Measurements from ENCODE around the gene ETFA. TPM values are rescaled to one million over a fixed set of nuclear protein-coding genes. Genes with fewer than 3 reads are reported as not detected.

The ETFA gene
- total RNA-seq, 2 experiments from 2014 or later, result 108 to 111 TPM

DNA sequence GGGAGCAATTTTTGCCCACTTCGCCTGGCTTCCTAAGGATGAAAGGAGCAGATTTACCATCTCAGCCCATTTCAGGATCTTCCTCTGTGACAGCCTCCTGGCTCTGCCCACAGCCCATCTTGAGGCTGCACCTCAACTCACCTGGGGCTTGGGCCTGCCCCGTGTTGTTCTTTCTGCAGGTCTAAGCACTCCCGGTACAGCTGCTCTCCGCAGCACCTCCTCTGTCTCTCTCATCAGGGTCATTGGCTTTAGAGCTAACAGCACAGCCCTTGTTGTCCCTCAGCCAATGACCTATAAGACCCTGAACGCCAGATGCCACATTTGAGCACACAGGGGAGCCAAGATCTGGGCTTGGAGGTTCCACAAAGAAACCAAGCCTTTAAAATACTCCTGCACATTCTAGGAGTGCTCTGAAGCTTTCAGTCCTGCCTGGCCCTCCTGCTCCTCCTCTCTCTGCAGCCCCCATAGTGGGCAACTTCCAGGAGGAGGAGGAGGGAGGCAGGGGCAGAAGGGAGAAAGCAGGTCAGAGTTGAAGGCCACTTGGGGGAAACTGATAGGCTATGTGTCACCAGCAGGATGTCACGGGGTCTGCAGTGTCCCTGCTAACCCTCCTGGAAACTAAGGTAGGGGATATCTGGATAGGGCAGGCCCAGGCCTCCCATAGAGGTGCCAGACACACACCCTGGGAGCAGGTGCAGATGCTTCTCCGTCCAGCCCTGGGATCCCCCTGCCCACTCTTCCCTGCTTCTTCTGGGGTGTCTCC, 115.6 kb downstream of the ETFA start:
- H3K4me1 Mint-ChIP-seq (ENCODE audit: low read depth), result peaks cover 10% of the 10 kb centered on the region
- peaks cover 3% of the 10 kb centered on the region for H3K27me3 Mint-ChIP-seq (ENCODE audit: low read depth)
- no peak overlapping the region for H3K27ac Mint-ChIP-seq
- H3K36me3 Mint-ChIP-seq (ENCODE audit: low read depth), result no peaks in the 10 kb centered on the region
- H3K4me3 Mint-ChIP-seq, result no peak overlapping the region
- ChIA-PET POLR2A (no interaction called here), CTCF (interaction anchor here (1.4 kb wide), 1 partner anchor 14 kb away, joined by 3 read pairs; no protein-coding TSS in a partner anchor)
- H3K9me3 Mint-ChIP-seq (ENCODE audit: insufficient read depth), result no peaks in the 10 kb centered on the region
- no peak for DNase-seq
- no peak for ATAC-seq

DNA sequence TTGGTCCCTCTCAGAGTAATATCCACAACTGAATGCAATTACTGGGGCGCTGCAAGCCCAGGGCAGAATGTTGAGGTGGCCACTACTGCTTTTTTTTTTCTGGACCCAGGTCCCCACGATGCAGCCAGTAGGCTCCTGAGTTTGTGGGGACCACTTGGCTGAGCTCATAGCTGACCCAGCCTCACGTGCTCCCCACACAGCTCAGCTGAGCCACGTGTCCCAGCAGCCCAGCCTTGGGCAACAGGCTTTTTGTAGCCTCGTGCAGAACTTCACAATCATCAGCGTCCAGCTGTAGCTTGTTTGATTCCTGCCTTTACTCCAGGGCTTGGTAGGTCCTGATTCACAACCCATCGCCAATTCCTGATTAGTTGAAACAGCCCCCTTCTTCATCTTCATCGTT, 117.3 kb downstream of the ETFA start:
- ATAC-seq (no peak), DNase-seq (no peak)
- Mint-ChIP-seq H3K4me1 (ENCODE audit: low read depth) (peaks cover 17% of the 10 kb centered on the region), H3K27me3 (ENCODE audit: low read depth) (peaks cover 12% of the 10 kb centered on the region), H3K9me3 (ENCODE audit: insufficient read depth) (no peaks in the 10 kb centered on the region), H3K36me3 (ENCODE audit: low read depth) (no peaks in the 10 kb centered on the region), H3K4me3 (no peak overlapping the region), H3K27ac (no peak overlapping the region)
- ChIA-PET CTCF (interaction anchor here (1.0 kb wide), 1 partner anchor 8 kb away, joined by 3 read pairs; no protein-coding TSS in a partner anchor), POLR2A (no interaction called here)

DNA sequence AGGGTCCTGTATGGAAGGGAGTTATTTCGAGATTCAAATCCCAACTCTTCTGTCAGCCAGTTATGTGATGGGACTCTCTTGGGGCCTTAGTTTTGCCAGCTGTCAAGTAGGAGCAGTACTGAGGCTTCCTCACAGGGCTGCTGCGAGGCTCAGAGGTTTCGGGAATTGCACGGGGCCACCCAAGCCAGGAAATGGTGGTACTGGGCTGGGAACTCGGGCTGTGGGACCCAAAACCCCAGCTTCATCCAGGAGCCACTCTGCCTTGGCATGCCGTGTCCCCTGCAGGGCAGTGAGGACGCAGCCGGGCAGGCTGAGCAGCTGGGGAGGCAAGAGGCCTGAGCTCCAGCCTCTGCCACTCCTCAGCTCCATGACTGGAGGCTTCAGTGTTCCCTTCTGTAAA, 118.6 kb downstream of the ETFA start:
- Mint-ChIP-seq H3K36me3 (ENCODE audit: low read depth) (no peaks in the 10 kb centered on the region), H3K4me3 (no peak overlapping the region), H3K27me3 (ENCODE audit: low read depth) (peaks cover 16% of the 10 kb centered on the region), H3K9me3 (ENCODE audit: insufficient read depth) (no peaks in the 10 kb centered on the region), H3K27ac (no peak overlapping the region), H3K4me1 (ENCODE audit: low read depth) (peaks cover 17% of the 10 kb centered on the region)
- ChIA-PET POLR2A (no interaction called here), CTCF (interaction anchor here (1.4 to 2.0 kb wide), 2 partner anchors 42 to 46 kb away, joined by 5 to 6 read pairs; no protein-coding TSS in a partner anchor)
- DNase-seq (no peak), ATAC-seq (no peak)

DNA sequence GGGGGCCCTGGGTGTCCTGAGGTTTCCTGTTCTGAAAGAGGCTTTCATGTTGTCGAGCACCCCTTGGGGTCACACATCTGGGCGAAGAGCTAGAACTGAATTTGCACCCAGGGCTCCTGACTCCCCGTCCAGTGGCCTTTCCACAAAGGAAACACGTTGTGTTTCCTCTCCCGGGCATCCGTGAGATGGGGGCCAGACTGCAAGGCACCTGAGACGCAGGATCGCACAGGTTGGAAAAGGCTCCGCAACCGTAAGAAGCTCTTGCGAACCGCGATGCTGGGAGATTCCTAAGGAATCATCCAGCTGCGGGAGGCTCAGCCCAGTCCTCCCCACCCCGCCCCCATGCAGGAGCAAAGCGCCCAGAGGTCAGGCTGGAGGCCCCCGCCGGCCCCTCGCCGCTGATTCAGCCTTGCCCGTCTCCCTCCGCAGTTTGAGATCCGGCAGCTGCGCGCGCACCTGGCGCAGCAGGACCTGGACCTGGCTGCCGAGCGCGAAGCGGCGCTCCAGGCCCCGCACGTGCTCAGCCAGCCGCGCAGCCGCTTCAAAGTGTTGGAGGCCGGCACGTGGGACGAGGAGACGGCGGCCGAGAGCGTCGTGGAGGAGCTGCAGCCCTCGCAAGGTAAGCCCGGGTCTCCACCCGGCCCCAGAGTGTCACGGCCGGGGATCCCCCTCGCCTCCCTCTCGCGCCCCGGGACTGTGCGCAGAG, 119.6 kb downstream of the ETFA start:
- ChIA-PET CTCF (interaction anchor here (0.7 to 2.2 kb wide), 18 partner anchors 9 to 674 kb away, joined by 3 to 8 read pairs (median 4); partner anchors contain the start of gene TMEM266), POLR2A (interaction anchor here (0.5 kb wide), 1 partner anchor 1650 kb away, joined by 3 read pairs; no protein-coding TSS in a partner anchor)
- Mint-ChIP-seq H3K9me3 (ENCODE audit: insufficient read depth) (no peaks in the 10 kb centered on the region), H3K27me3 (ENCODE audit: low read depth) (peaks cover 16% of the 10 kb centered on the region), H3K4me3 (no peak overlapping the region), H3K27ac (no peak overlapping the region), H3K36me3 (ENCODE audit: low read depth) (no peaks in the 10 kb centered on the region), H3K4me1 (ENCODE audit: low read depth) (peaks cover 17% of the 10 kb centered on the region)
- DNase-seq (no peak), ATAC-seq (no peak)

DNA sequence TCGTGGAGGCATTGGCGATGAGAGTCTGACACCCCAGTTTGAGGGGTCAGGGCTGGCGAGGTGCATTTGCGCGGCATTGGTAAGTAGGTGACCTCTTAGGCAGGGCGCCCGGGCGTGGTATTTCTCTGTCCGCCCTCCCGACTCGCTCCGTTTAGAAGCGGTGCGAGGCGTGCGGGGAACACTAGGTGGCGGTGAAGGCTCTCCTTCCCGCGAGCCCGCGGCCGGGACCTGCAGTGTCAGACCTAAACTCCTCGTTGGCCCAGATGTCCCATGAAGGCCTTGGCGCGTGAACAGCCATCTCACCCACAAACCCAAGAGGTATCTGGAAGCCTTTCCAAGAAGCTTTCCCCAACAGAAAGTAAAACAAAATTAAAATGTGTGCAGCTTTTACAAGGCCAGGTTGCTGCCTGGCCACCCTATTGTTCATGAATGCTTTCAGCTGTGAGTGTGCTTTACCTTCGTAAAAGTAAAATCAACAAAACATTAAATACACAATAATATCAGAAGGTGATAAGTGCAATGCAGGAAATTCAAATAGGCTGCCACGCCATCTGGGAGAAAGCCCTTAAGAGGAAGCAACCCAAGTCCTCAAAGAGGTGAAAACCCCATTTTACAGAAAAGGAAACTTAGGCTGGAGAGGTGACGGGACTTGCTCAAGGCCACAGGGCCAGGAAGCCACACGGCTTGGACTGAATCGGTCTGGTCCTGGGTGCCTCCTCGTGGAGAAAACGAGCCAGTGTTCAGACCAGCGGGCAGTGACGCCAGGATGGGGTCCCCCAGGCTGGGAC, 120.3 kb downstream of the ETFA start:
- peak overlapping the region; percentile 34 for H3K4me3 Mint-ChIP-seq
- POLR2A ChIA-PET, result interaction anchor here (0.5 kb wide), 1 partner anchor 1649 kb away, joined by 3 read pairs; no protein-coding TSS in a partner anchor
- peaks cover 17% of the 10 kb centered on the region for H3K4me1 Mint-ChIP-seq (ENCODE audit: low read depth)
- H3K9me3 Mint-ChIP-seq (ENCODE audit: insufficient read depth), result no peaks in the 10 kb centered on the region
- no peak overlapping the region for H3K27ac Mint-ChIP-seq
- no peaks in the 10 kb centered on the region for H3K36me3 Mint-ChIP-seq (ENCODE audit: low read depth)
- H3K27me3 Mint-ChIP-seq (ENCODE audit: low read depth), result peaks cover 19% of the 10 kb centered on the region
- DNase-seq (peak; percentile 82), ATAC-seq (peak; percentile 95)
- CTCF ChIA-PET, result interaction anchor here (0.7 to 2.2 kb wide), 20 partner anchors 9 to 675 kb away, joined by 3 to 8 read pairs (median 4); partner anchors contain the start of gene TMEM266

DNA sequence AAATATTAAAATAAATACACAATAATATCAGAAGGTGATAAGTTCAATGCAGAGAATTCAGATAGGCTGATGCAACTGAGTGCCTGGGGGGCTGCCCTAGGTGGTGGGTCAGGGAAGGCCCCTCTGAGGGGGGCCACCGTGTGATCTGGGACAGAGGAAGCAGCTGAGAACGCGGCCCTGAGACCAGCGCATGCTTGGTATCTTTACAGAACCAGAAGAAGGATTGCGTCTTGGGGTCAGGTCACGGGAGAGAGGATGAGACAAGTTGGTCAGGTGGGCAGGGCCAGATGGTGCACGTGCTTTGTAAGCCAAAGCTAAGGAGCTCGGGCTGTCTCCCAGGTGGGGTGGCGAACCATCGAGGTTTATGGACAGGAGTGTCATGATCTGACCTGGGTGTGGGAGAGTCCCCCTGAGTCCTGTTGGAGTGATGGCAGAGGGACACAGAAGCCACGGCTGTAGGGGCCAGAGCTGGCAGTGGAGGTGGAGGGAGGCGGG, 121.2 kb downstream of the ETFA start:
- Mint-ChIP-seq H3K9me3 (ENCODE audit: insufficient read depth) (no peaks in the 10 kb centered on the region), H3K4me3 (no peak overlapping the region), H3K36me3 (ENCODE audit: low read depth) (no peaks in the 10 kb centered on the region), H3K4me1 (ENCODE audit: low read depth) (peaks cover 17% of the 10 kb centered on the region), H3K27ac (no peak overlapping the region), H3K27me3 (ENCODE audit: low read depth) (peaks cover 22% of the 10 kb centered on the region)
- no peak for DNase-seq
- no peak for ATAC-seq
- ChIA-PET POLR2A (no interaction called here), CTCF (interaction anchor here (1.0 to 2.2 kb wide), 7 partner anchors 8 to 648 kb away, joined by 3 to 8 read pairs (median 3); no protein-coding TSS in a partner anchor)

DNA sequence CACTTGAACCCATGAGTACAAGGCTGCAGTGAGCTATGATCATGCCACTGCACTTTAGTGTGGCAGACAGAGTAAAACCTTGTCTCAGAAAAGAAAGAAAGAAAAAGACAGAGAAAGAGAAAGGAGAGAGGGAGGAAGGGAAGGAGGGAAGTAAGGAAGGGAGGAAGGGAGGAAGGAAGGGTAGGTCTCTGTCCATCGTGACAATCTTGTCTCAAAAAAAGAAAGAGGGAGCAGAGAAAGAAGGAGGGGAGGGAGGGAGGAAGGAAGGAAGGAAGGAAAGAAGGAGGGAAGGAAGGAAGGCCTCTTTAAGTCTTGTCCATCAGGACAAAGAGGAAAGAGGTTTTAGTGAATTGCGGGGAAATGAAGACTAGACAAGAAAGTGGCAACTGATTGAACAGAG, 122.2 kb downstream of the ETFA start:
- H3K27ac Mint-ChIP-seq, result no peak overlapping the region
- H3K9me3 Mint-ChIP-seq (ENCODE audit: insufficient read depth), result no peaks in the 10 kb centered on the region
- ATAC-seq (no peak), DNase-seq (no peak)
- H3K4me3 Mint-ChIP-seq, result no peak overlapping the region
- peaks cover 17% of the 10 kb centered on the region for H3K4me1 Mint-ChIP-seq (ENCODE audit: low read depth)
- ChIA-PET POLR2A (no interaction called here), CTCF (interaction anchor here (1.2 to 2.2 kb wide), 2 partner anchors 35 to 144 kb away, joined by 3 to 8 read pairs; no protein-coding TSS in a partner anchor)
- no peaks in the 10 kb centered on the region for H3K36me3 Mint-ChIP-seq (ENCODE audit: low read depth)
- H3K27me3 Mint-ChIP-seq (ENCODE audit: low read depth), result peaks cover 22% of the 10 kb centered on the region

DNA sequence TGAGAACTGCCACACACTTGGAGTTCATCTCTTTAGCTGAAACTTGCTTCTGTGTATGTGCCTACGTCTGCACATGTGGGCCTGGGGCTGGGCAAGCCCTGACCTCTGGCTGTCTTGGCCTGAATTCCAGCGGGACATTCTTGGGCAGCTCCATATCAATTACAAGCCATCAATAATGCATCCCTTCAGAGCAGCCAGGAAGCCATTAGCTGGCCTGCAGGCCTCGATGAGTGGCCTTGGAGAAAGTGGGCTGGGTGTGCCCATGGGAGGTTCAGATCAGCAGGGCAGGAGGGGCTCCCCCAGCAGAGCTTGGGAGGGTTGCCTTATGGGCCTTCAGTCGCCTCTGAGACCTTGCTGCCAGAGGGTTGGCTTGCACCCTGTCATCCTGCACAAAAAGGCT, 124.1 kb downstream of the ETFA start:
- no peaks in the 10 kb centered on the region for H3K9me3 Mint-ChIP-seq (ENCODE audit: insufficient read depth)
- H3K27ac Mint-ChIP-seq, result no peak overlapping the region
- H3K4me3 Mint-ChIP-seq, result no peak overlapping the region
- ChIA-PET POLR2A (no interaction called here), CTCF (interaction anchor here (0.7 kb wide), 1 partner anchor 256 kb away, joined by 3 read pairs; no protein-coding TSS in a partner anchor)
- peaks cover 22% of the 10 kb centered on the region for H3K27me3 Mint-ChIP-seq (ENCODE audit: low read depth)
- peaks cover 17% of the 10 kb centered on the region for H3K4me1 Mint-ChIP-seq (ENCODE audit: low read depth)
- H3K36me3 Mint-ChIP-seq (ENCODE audit: low read depth), result no peaks in the 10 kb centered on the region
- DNase-seq (no peak), ATAC-seq (no peak)

DNA sequence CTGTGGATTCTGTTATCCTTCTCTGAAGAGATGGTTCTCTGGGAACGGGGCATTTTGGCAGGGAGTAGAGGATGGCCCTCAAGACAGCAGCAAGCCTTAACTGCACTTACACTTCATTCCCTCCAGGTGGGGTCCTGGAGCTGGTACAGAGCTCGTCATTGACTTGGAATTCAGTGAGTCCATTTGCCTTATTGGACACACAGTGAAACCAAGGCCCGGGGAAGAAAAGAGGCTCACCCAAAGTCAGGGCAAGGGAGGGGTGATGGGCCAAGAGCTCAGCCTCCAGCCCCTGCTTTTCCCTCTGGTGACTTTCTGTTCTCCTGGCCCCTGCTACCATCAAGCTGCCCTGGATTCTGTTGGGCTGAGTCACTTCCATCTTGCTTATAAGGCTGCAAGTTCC, 125.6 kb downstream of the ETFA start:
- H3K4me3 Mint-ChIP-seq, result no peak overlapping the region
- H3K36me3 Mint-ChIP-seq (ENCODE audit: low read depth), result no peaks in the 10 kb centered on the region
- POLR2A ChIA-PET, result no interaction called here
- no peaks in the 10 kb centered on the region for H3K9me3 Mint-ChIP-seq (ENCODE audit: insufficient read depth)
- H3K4me1 Mint-ChIP-seq (ENCODE audit: low read depth), result peaks cover 14% of the 10 kb centered on the region
- no peak overlapping the region for H3K27ac Mint-ChIP-seq
- CTCF ChIA-PET, result interaction anchor here (0.7 to 1.5 kb wide), 7 partner anchors 8 to 680 kb away, joined by 3 to 5 read pairs (median 3); no protein-coding TSS in a partner anchor
- ATAC-seq, result no peak
- H3K27me3 Mint-ChIP-seq (ENCODE audit: low read depth), result peaks cover 25% of the 10 kb centered on the region
- peak; percentile 33 for DNase-seq

DNA sequence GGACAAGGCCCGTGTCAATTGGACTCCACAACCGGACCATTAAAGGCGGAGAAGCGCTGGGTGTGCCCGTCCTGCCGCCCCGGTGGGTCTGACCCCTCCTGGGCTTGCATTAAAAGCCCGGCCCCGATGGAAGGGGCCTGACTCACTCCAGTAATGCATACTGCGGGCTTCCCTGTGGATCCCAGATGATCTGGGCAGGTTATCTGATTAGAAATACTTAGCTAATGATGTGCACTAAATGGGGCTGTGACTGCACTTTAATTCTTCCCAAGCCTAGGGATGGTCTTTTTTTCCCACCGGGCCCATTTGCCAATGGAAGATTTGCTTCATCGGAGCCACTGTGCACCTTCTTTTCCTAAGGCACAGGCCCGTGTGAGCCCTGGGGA, 126.6 kb downstream of the ETFA start:
- ATAC-seq (no peak), DNase-seq (no peak)
- POLR2A ChIA-PET, result no interaction called here
- CTCF ChIA-PET, result interaction anchor here (0.7 to 1.5 kb wide), 8 partner anchors 34 to 757 kb away, joined by 3 to 5 read pairs (median 3); no protein-coding TSS in a partner anchor
- Mint-ChIP-seq H3K4me1 (ENCODE audit: low read depth) (peaks cover 6% of the 10 kb centered on the region), H3K27me3 (ENCODE audit: low read depth) (peaks cover 23% of the 10 kb centered on the region), H3K9me3 (ENCODE audit: insufficient read depth) (no peaks in the 10 kb centered on the region), H3K36me3 (ENCODE audit: low read depth) (no peaks in the 10 kb centered on the region), H3K27ac (no peak overlapping the region), H3K4me3 (no peak overlapping the region)

DNA sequence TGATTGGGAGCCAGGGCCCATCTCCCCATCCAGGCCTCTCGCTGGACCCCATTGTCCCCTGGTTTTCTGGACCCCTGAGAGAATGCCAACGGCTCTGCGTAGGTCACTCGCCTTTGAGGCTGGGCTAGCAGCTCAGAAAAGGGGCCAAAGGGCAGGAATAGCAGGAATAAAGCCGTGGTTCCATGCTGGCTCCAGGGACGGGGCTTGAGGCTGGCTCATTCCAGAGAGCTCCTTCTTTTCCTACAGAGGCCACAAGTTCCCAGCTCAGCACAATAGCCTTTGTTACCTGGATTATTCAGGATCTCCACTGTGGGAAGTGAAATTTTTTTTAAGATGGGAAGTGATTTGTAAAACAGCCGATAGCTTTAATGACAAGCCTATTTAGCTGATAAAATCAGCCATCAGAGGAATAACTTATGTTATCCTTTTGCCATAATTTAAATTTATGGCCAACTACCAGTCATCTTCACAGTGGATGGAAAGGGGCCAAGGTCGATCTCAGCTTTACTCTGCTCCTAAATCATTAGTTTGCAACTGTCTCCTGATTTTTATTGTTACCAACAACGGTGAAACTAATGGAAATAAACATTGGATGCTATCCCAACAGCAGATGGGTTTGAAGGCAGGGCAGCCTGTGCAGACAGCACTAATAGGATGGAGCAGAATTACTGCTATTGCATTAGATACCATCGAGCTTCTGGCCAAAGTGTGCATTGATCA, 127.2 kb downstream of the ETFA start:
- Mint-ChIP-seq H3K4me3 (no peak overlapping the region), H3K27me3 (ENCODE audit: low read depth) (peaks cover 24% of the 10 kb centered on the region), H3K4me1 (ENCODE audit: low read depth) (peaks cover 6% of the 10 kb centered on the region), H3K36me3 (ENCODE audit: low read depth) (no peaks in the 10 kb centered on the region), H3K27ac (no peak overlapping the region), H3K9me3 (ENCODE audit: insufficient read depth) (no peaks in the 10 kb centered on the region)
- no peak for ATAC-seq
- CTCF ChIA-PET, result interaction anchor here (0.7 to 1.4 kb wide), 3 partner anchors 34 to 758 kb away, joined by 3 to 4 read pairs (median 4); no protein-coding TSS in a partner anchor
- DNase-seq, result no peak
- POLR2A ChIA-PET, result no interaction called here

All from activated CD8-positive, alpha-beta T cell treated with anti-CD3 and anti-CD28 coated beads, Interleukin-2, amount 10 ng/mL, durations not matched to agents 7 days and 5 days (primary cell).